Measurements from ENCODE around the gene MFSD12.

The MFSD12 gene

GRCh38 chr19:3518255-3518654, 39.1 kb downstream of the MFSD12 start:
- WGBS, 2 donors (ENCODE audit: extremely low coverage in 2 of 2, insufficient read length in 2 of 2, insufficient replicate concordance in 1 of 2): no CpG with 5 or more reads among the region's 10 CpGs
- no peak overlapping the region for H3K23ac ChIP-seq (ENCODE audit: low read depth, low read length, poor library complexity)
- no peak overlapping the region for H2AFZ ChIP-seq (ENCODE audit: low read length)

GRCh38 chr19:3517638-3518037, 39.7 kb downstream of the MFSD12 start:
- H3K4me2 ChIP-seq (ENCODE audit: insufficient read depth, low read length, poor library complexity, severe bottlenecking): no peak overlapping the region
- H2BK5ac ChIP-seq (ENCODE audit: low read length): no peak overlapping the region
- no peak overlapping the region for H2BK12ac ChIP-seq (ENCODE audit: low read length)
- H2AFZ ChIP-seq (ENCODE audit: low read length): no peak overlapping the region
- H3K9ac ChIP-seq (ENCODE audit: low read depth, low read length, poor library complexity): no peak overlapping the region
- no peak overlapping the region for H3K18ac ChIP-seq (ENCODE audit: low read length)
- H3K4me3 ChIP-seq (ENCODE audit: low read length in 2 of 2): no peak overlapping the region
- no peak overlapping the region for H3K23ac ChIP-seq (ENCODE audit: low read depth, low read length, poor library complexity)
- H3K36me3 ChIP-seq (replicated peaks in 1 of 2; ENCODE audit: control insufficient read depth in 2 of 2, insufficient read depth in 2 of 2, low read length in 2 of 2): peaks cover 12 to 83% of the 10 kb centered on the region in 2 donors
- H3K4ac ChIP-seq (ENCODE audit: low read length): no peak overlapping the region
- no peak for DNase-seq (ENCODE audit: low spot score)
- no peak overlapping the region for H2BK120ac ChIP-seq (ENCODE audit: low read depth, low read length)
- H3K4me1 ChIP-seq (ENCODE audit: control insufficient read depth in 2 of 2, insufficient read depth in 1 of 2, low read depth in 1 of 2, low read length in 2 of 2): no peaks in the 10 kb centered on the region
- H3K79me1 ChIP-seq (ENCODE audit: low read depth, low read length): peaks cover 52% of the 10 kb centered on the region
- no peak overlapping the region for H2AK5ac ChIP-seq (ENCODE audit: low read depth, low read length)
- no peak overlapping the region for H2BK15ac ChIP-seq (ENCODE audit: low read length)
- no peak overlapping the region for H3K27ac ChIP-seq (replicated peaks; ENCODE audit: low read length)
- no peak overlapping the region for H4K91ac ChIP-seq (ENCODE audit: low read depth, low read length, poor library complexity)
- no peak overlapping the region for H4K8ac ChIP-seq (ENCODE audit: low read depth, low read length)
- peaks cover 0 to 2% (median 0%) of the 10 kb centered on the region in 3 experiments for H3K27me3 ChIP-seq (ENCODE audit: control insufficient read depth in 3 of 3, insufficient read depth in 3 of 3, low read depth in 1 of 3, low read length in 3 of 3)
- no CpG with 5 or more reads among the region's 2 CpGs for WGBS, 2 donors (ENCODE audit: extremely low coverage in 2 of 2, insufficient read length in 2 of 2, insufficient replicate concordance in 1 of 2)
- H3K14ac ChIP-seq (ENCODE audit: low read length): no peak overlapping the region
- no peaks in the 10 kb centered on the region for H3K9me3 ChIP-seq (replicated peaks in 1 of 2; ENCODE audit: control insufficient read depth in 2 of 2, insufficient read depth in 1 of 2, low read depth in 1 of 2, low read length in 2 of 2)

More at GRCh38 chr19:3518255-3518654, 39.1 kb downstream of the MFSD12 start:
- Histone ChIP-seq H3K9me3 (replicated peaks in 1 of 2; ENCODE audit: control insufficient read depth in 2 of 2, insufficient read depth in 1 of 2, low read depth in 1 of 2, low read length in 2 of 2) (no peaks in the 10 kb centered on the region), H3K4me2 (ENCODE audit: insufficient read depth, low read length, poor library complexity, severe bottlenecking) (peak overlapping the region; percentile 2), H3K4ac (ENCODE audit: low read length) (no peak overlapping the region), H2AK5ac (ENCODE audit: low read depth, low read length) (no peak overlapping the region), H3K27ac (replicated peaks; ENCODE audit: low read length) (no peak overlapping the region), H3K27me3 (ENCODE audit: control insufficient read depth in 3 of 3, insufficient read depth in 3 of 3, low read depth in 1 of 3, low read length in 3 of 3) (peaks cover 0 to 2% (median 0%) of the 10 kb centered on the region in 3 experiments), H2BK12ac (ENCODE audit: low read length) (no peak overlapping the region), H3K18ac (ENCODE audit: low read length) (no peak overlapping the region), H3K14ac (ENCODE audit: low read length) (no peak overlapping the region), H4K91ac (ENCODE audit: low read depth, low read length, poor library complexity) (no peak overlapping the region), H3K79me1 (ENCODE audit: low read depth, low read length) (peaks cover 51% of the 10 kb centered on the region), H2BK5ac (ENCODE audit: low read length) (peak overlapping the region; percentile 39), H3K4me1 (ENCODE audit: control insufficient read depth in 2 of 2, insufficient read depth in 1 of 2, low read depth in 1 of 2, low read length in 2 of 2) (no peaks in the 10 kb centered on the region), H4K8ac (ENCODE audit: low read depth, low read length) (no peak overlapping the region), H2BK15ac (ENCODE audit: low read length) (no peak overlapping the region), H3K9ac (ENCODE audit: low read depth, low read length, poor library complexity) (no peak overlapping the region), H3K36me3 (replicated peaks in 1 of 2; ENCODE audit: control insufficient read depth in 2 of 2, insufficient read depth in 2 of 2, low read length in 2 of 2) (peaks cover 14 to 83% of the 10 kb centered on the region in 2 donors), H2BK120ac (ENCODE audit: low read depth, low read length) (no peak overlapping the region), H3K4me3 (ENCODE audit: low read length in 2 of 2) (no peak overlapping the region)
- no peak for DNase-seq (ENCODE audit: low spot score)

- H3K4me2 ChIP-seq (ENCODE audit: insufficient read depth, low read length, poor library complexity, severe bottlenecking): no peak overlapping the region
- no CpG with 5 or more reads among the region's 15 CpGs for WGBS, 2 donors (ENCODE audit: extremely low coverage in 2 of 2, insufficient read length in 2 of 2, insufficient replicate concordance in 1 of 2)
- no peak for DNase-seq (ENCODE audit: low spot score)
Observed at GRCh38 chr19:3516675-3517207, 40.6 kb downstream of the MFSD12 start.

GRCh38 chr19:3515891-3516422, 41.4 kb downstream of the MFSD12 start:
- no peak overlapping the region for H2BK15ac ChIP-seq (ENCODE audit: low read length)
- no peak overlapping the region for H3K4me2 ChIP-seq (ENCODE audit: insufficient read depth, low read length, poor library complexity, severe bottlenecking)
- H3K4me3 ChIP-seq (ENCODE audit: low read length in 2 of 2): no peak overlapping the region
- peaks cover 57% of the 10 kb centered on the region for H3K79me1 ChIP-seq (ENCODE audit: low read depth, low read length)
- no peaks in the 10 kb centered on the region for H3K4me1 ChIP-seq (ENCODE audit: control insufficient read depth in 2 of 2, insufficient read depth in 1 of 2, low read depth in 1 of 2, low read length in 2 of 2)
- no peak overlapping the region for H4K91ac ChIP-seq (ENCODE audit: low read depth, low read length, poor library complexity)
- H3K9ac ChIP-seq (ENCODE audit: low read depth, low read length, poor library complexity): no peak overlapping the region
- no peak overlapping the region for H3K4ac ChIP-seq (ENCODE audit: low read length)
- H2BK12ac ChIP-seq (ENCODE audit: low read length): no peak overlapping the region
- no peaks in the 10 kb centered on the region for H3K27me3 ChIP-seq (ENCODE audit: control insufficient read depth in 3 of 3, insufficient read depth in 3 of 3, low read depth in 1 of 3, low read length in 3 of 3)
- H3K9me3 ChIP-seq (replicated peaks in 1 of 2; ENCODE audit: control insufficient read depth in 2 of 2, insufficient read depth in 1 of 2, low read depth in 1 of 2, low read length in 2 of 2): no peaks in the 10 kb centered on the region
- no peak overlapping the region for H3K18ac ChIP-seq (ENCODE audit: low read length)
- H4K8ac ChIP-seq (ENCODE audit: low read depth, low read length): no peak overlapping the region
- no peak for DNase-seq (ENCODE audit: low spot score)
- no peak overlapping the region for H2AFZ ChIP-seq (ENCODE audit: low read length)
- H3K14ac ChIP-seq (ENCODE audit: low read length): no peak overlapping the region
- no peak overlapping the region for H2BK120ac ChIP-seq (ENCODE audit: low read depth, low read length)
- no CpG with 5 or more reads among the region's 15 CpGs for WGBS, 2 donors (ENCODE audit: extremely low coverage in 2 of 2, insufficient read length in 2 of 2, insufficient replicate concordance in 1 of 2)
- H3K36me3 ChIP-seq (replicated peaks in 1 of 2; ENCODE audit: control insufficient read depth in 2 of 2, insufficient read depth in 2 of 2, low read length in 2 of 2): peaks cover 11 to 81% of the 10 kb centered on the region in 2 donors
- H2BK5ac ChIP-seq (ENCODE audit: low read length): peak overlapping the region; percentile 17
- no peak overlapping the region for H2AK5ac ChIP-seq (ENCODE audit: low read depth, low read length)
- H3K23ac ChIP-seq (ENCODE audit: low read depth, low read length, poor library complexity): no peak overlapping the region
- no peak overlapping the region for H3K27ac ChIP-seq (replicated peaks; ENCODE audit: low read length)

More at GRCh38 chr19:3516675-3517207, 40.6 kb downstream of the MFSD12 start:
- no peak overlapping the region for H3K4me3 ChIP-seq (ENCODE audit: low read length in 2 of 2)
- no peak overlapping the region for H3K18ac ChIP-seq (ENCODE audit: low read length)
- no peak overlapping the region for H2AK5ac ChIP-seq (ENCODE audit: low read depth, low read length)
- H3K9me3 ChIP-seq (replicated peaks in 1 of 2; ENCODE audit: control insufficient read depth in 2 of 2, insufficient read depth in 1 of 2, low read depth in 1 of 2, low read length in 2 of 2): no peaks in the 10 kb centered on the region
- no peak overlapping the region for H3K27ac ChIP-seq (replicated peaks; ENCODE audit: low read length)
- no peak overlapping the region for H3K9ac ChIP-seq (ENCODE audit: low read depth, low read length, poor library complexity)
- H3K79me1 ChIP-seq (ENCODE audit: low read depth, low read length): peaks cover 54% of the 10 kb centered on the region
- H2BK12ac ChIP-seq (ENCODE audit: low read length): no peak overlapping the region
- no peak overlapping the region for H2AFZ ChIP-seq (ENCODE audit: low read length)
- no peak overlapping the region for H3K14ac ChIP-seq (ENCODE audit: low read length)
- no peak overlapping the region for H2BK120ac ChIP-seq (ENCODE audit: low read depth, low read length)
- H3K4ac ChIP-seq (ENCODE audit: low read length): no peak overlapping the region
- peak overlapping the region; percentile 43 for H4K8ac ChIP-seq (ENCODE audit: low read depth, low read length)
- peaks cover 9 to 81% of the 10 kb centered on the region in 2 donors for H3K36me3 ChIP-seq (replicated peaks in 1 of 2; ENCODE audit: control insufficient read depth in 2 of 2, insufficient read depth in 2 of 2, low read length in 2 of 2)
- H4K91ac ChIP-seq (ENCODE audit: low read depth, low read length, poor library complexity): no peak overlapping the region
- no peaks in the 10 kb centered on the region for H3K27me3 ChIP-seq (ENCODE audit: control insufficient read depth in 3 of 3, insufficient read depth in 3 of 3, low read depth in 1 of 3, low read length in 3 of 3)
- H2BK5ac ChIP-seq (ENCODE audit: low read length): peak overlapping the region; percentile 17
- no peak overlapping the region for H2BK15ac ChIP-seq (ENCODE audit: low read length)
- no peaks in the 10 kb centered on the region for H3K4me1 ChIP-seq (ENCODE audit: control insufficient read depth in 2 of 2, insufficient read depth in 1 of 2, low read depth in 1 of 2, low read length in 2 of 2)
- H3K23ac ChIP-seq (ENCODE audit: low read depth, low read length, poor library complexity): no peak overlapping the region

All from neuronal stem cell (in vitro differentiated cells).